Activated CD4-positive, CD25-positive, alpha-beta regulatory T cell treated with anti-CD3 and anti-CD28 coated beads, Interleukin-2, amount 50 U/mL, for 24 hours (primary cell): Measurements from ENCODE around the gene BUB1.
"Not testable (repeated sequence)": the region's sequence is repeated elsewhere in the genome, so short reads cannot be mapped to it uniquely, and the experiment has no call there.

Experiments
- ATAC-seq, 2 donors: fragments of 150-1000 bp; cut with Tn5 transposase; one replicate each; pipeline ENCODE4 v1.10.0; 2021; ENCODE audit warnings: mild to moderate bottlenecking in 1 of 2, moderate library complexity in 1 of 2

BUB1 gene

DNA sequence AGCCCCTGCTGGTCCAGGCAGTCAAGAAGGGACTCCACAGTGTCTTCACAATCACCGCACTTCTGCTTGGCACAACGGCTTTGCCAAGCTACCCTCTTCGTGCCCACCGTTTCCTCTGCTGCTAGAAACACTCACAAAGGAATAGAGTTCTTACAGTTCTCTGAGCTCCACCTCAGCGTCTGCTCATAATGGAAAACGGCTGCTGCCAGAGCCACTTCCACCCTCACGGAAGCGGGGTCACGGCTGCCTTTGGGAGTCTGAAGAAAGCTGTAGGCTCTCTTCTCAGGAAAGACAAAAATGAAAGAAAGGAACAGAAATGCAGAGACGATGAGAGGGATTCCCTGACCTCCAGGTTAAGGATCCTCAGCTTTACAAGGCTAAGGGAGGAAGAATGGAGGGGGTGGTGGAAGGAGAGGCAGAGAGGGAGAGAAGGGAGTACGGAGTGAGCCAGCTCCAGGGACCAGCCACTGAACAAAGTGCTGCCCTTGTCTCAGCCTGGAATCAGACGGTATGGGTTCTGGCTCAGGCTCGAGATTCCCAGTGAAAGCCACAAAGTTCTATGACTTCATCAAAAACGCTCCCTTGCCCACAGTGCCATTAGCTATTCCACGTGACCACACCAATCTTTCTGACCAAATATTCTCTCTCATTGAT, 88.1 kb downstream of the BUB1 start:
- not testable (repeated sequence) for ATAC-seq

DNA sequence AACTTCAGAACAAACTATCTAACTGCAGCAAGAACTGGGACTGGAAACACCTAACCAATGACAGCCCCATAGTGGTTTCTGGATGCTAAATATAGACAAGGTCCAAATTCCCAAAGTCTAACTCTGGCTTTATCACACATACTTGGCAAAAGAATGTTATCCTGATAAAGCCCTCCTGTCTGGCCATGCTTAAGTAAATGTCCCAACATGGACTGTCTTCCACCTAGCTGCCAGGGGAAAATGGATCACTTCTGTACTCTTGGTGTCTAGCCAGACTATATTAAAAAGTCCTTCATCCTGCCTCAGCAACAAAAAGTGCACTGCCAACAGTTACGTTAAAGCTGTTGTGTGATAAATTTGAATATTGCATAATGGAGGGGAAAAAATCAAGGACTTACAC, 89.3 kb downstream of the BUB1 start:
- ATAC-seq, result not testable (repeated sequence)
